CD4-positive, alpha-beta T cell (primary cell): ENCODE measurements around the gene VSIG10L2. TPM values are rescaled to one million over a fixed set of nuclear protein-coding genes. Genes with fewer than 3 reads are reported as not detected.
"Not testable (repeated sequence)": the region's sequence is repeated elsewhere in the genome, so short reads cannot be mapped to it uniquely, and the experiment has no call there.

Experiments
- ATAC-seq: fragments of 200-7000 bp; cut with Tn5 transposase; one replicate; pipeline ENCODE4 v1.10.0; 2022; ENCODE audit warnings: mild to moderate bottlenecking; ENCODE audit not compliant: poor library complexity
- CTCF ChIA-PET: fragments of 350-600 bp; sonication (Branson Sonifier 250); formaldehyde crosslinking; loops from one replicate; lab custom pipeline; 2021; ENCODE audit warnings: antibody characterized with exemption, inconsistent platforms; lab: Charles Lee
- POLR2A ChIA-PET: fragments of 350-600 bp; sonication (Branson Sonifier 250); formaldehyde crosslinking; loops from one replicate; lab custom pipeline; 2021; ENCODE audit warnings: antibody characterized with exemption, inconsistent platforms; lab: Charles Lee
- DNase-seq, 14 experiments: peaks; one replicate each; pipeline ENCODE4 v3.0.0-alpha.2; 2013 to 2020; ENCODE audit warnings: mixed read lengths in 2 of 14
- H3K27ac ChIP-seq, 2 donors: one replicate each; pipeline versions ENCODE4 v1.5.1 to v1.7.0; 2013; ENCODE audit warnings: low read length in 2 of 2, low read depth in 1 of 2, mild to moderate bottlenecking in 1 of 2
- H3K27me3 ChIP-seq, 2 experiments: 1 replicate in 1 of 2; 2 replicates in 1 of 2; pipeline versions ENCODE4 v1.6.1 to v1.7.0; 2013; ENCODE audit warnings: low read length in 2 of 2, control low read depth in 1 of 2, mild to moderate bottlenecking in 1 of 2, moderate library complexity in 1 of 2; ENCODE audit not compliant: insufficient read depth in 2 of 2, control insufficient read depth in 1 of 2
- H3K36me3 ChIP-seq: one replicate; pipeline ENCODE4 v1.6.1; 2013; ENCODE audit warnings: low read length, control low read depth; ENCODE audit not compliant: insufficient read depth
- H3K4me1 ChIP-seq: one replicate; pipeline ENCODE4 v1.6.1; 2013; ENCODE audit warnings: low read length, control low read depth; ENCODE audit not compliant: insufficient read depth
- H3K4me3 ChIP-seq: one replicate; pipeline ENCODE4 v1.5.1; 2013; ENCODE audit warnings: mild to moderate bottlenecking, low read length, moderate library complexity
- H3K9me3 ChIP-seq, 2 experiments: 1 replicate in 1 of 2; 2 replicates in 1 of 2; pipeline versions ENCODE4 v1.6.1 to v1.7.0; 2013; ENCODE audit warnings: low read length in 2 of 2, mild to moderate bottlenecking in 2 of 2, control low read depth in 1 of 2, moderate library complexity in 1 of 2; ENCODE audit not compliant: control insufficient read depth in 1 of 2, insufficient read depth in 1 of 2
- H3K27ac Mint-ChIP-seq: one replicate; pipeline ENCODE4 v1.8.0; 2020; ENCODE audit warnings: mixed read lengths
- H3K27me3 Mint-ChIP-seq: one replicate; pipeline ENCODE4 v1.8.0; 2021; ENCODE audit warnings: mixed read lengths
- H3K36me3 Mint-ChIP-seq: one replicate; pipeline ENCODE4 v1.8.0; 2021; ENCODE audit warnings: low read depth, mixed read lengths
- H3K4me1 Mint-ChIP-seq: one replicate; pipeline ENCODE4 v1.8.0; 2021; ENCODE audit warnings: low read depth, mixed read lengths
- H3K4me3 Mint-ChIP-seq: one replicate; pipeline ENCODE4 v1.8.0; 2020; ENCODE audit warnings: mild to moderate bottlenecking, mixed read lengths
- H3K9me3 Mint-ChIP-seq: one replicate; pipeline ENCODE4 v1.8.0; 2020; ENCODE audit warnings: mixed read lengths
- intact Hi-C, 2 experiments: fragments of 100-400 bp; cut with DNase I in 1 of 2; cut with micrococcal nuclease in 1 of 2; formaldehyde crosslinking; loops; one replicate each; pipeline versions ENCODE4 v1.15.1 to v1.9.0; 2023 to 2025; cut with DNase I, micrococcal nuclease
- total RNA-seq, 174 experiments: library from RNA in 2 of 174; stranded (reverse) in 2 of 174; gene quantifications; one replicate each; pipeline ENCODE4 v1.2.3 and lab custom pipeline; 2021 to 2026
- TF ChIP-seq, protein P1 (sequence below): fragments of 200-600 bp; IDR thresholded peaks from one replicate; pipeline ENCODE4 v1.8.0; 2022; ENCODE audit warnings: antibody characterized with exemption, mild to moderate bottlenecking

The VSIG10L2 gene
- total RNA-seq, 2 experiments from 2014 or later, result not detected

- POLR2A ChIA-PET, result no interaction called here
These were observed 41.2 kb upstream of the VSIG10L2 start for GRCh38 chr11:125904678-125905077.

GRCh38 chr11:125910226-125910849 is 35.5 kb upstream of the VSIG10L2 start:
- H3K36me3 Mint-ChIP-seq, result no peaks in the 10 kb centered on the region
- no peak overlapping the region for H3K4me3 Mint-ChIP-seq
- H3K4me1 Mint-ChIP-seq, result peaks cover 3% of the 10 kb centered on the region
- H3K9me3 Mint-ChIP-seq, result no peaks in the 10 kb centered on the region
- no peaks in the 10 kb centered on the region for H3K4me1 ChIP-seq
- no peak overlapping the region for H3K27ac Mint-ChIP-seq
- ChIA-PET POLR2A (interaction anchor here (0.6 kb wide), 1 partner anchor 261 kb away, joined by 4 read pairs; no protein-coding TSS in a partner anchor), CTCF (no interaction called here)
- no peak for DNase-seq
- H3K4me3 ChIP-seq, result no peak overlapping the region
- no peaks in the 10 kb centered on the region for H3K9me3 ChIP-seq
- H3K27ac ChIP-seq, result no peak overlapping the region
- H3K27me3 Mint-ChIP-seq, result peaks cover 58% of the 10 kb centered on the region
- TF ChIP-seq, protein P1, sequence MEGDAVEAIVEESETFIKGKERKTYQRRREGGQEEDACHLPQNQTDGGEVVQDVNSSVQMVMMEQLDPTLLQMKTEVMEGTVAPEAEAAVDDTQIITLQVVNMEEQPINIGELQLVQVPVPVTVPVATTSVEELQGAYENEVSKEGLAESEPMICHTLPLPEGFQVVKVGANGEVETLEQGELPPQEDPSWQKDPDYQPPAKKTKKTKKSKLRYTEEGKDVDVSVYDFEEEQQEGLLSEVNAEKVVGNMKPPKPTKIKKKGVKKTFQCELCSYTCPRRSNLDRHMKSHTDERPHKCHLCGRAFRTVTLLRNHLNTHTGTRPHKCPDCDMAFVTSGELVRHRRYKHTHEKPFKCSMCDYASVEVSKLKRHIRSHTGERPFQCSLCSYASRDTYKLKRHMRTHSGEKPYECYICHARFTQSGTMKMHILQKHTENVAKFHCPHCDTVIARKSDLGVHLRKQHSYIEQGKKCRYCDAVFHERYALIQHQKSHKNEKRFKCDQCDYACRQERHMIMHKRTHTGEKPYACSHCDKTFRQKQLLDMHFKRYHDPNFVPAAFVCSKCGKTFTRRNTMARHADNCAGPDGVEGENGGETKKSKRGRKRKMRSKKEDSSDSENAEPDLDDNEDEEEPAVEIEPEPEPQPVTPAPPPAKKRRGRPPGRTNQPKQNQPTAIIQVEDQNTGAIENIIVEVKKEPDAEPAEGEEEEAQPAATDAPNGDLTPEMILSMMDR, result no peak
- H3K36me3 ChIP-seq, result no peaks in the 10 kb centered on the region
- no peak for ATAC-seq
- intact Hi-C loops, result no loop called here
- peaks cover 2 to 22% of the 10 kb centered on the region in 2 experiments for H3K27me3 ChIP-seq

More at GRCh38 chr11:125904678-125905077, 41.2 kb upstream of the VSIG10L2 start:
- TF ChIP-seq, protein P1, result no peak
- Mint-ChIP-seq H3K4me1 (peaks cover 38% of the 10 kb centered on the region), H3K36me3 (peaks cover 18% of the 10 kb centered on the region), H3K27me3 (peaks cover 53% of the 10 kb centered on the region), H3K27ac (no peak overlapping the region), H3K9me3 (no peaks in the 10 kb centered on the region), H3K4me3 (peak overlapping the region; percentile 72)
- peak overlapping the region; percentile 24 for H3K4me3 ChIP-seq
- no peak overlapping the region for H3K27ac ChIP-seq
- ATAC-seq (no peak), DNase-seq (no peak)
- peaks cover 11 to 27% of the 10 kb centered on the region in 2 experiments for H3K27me3 ChIP-seq
- intact Hi-C loops, result loop anchor here in 1 of 2 experiments (5.0 kb wide), 4 partner anchors 163 to 1277 kb away; partner anchors contain the start of genes CHEK1, FOXRED1 and SRPRA
- CTCF ChIA-PET, result no interaction called here
- peaks cover 8% of the 10 kb centered on the region for H3K36me3 ChIP-seq
- peaks cover 29% of the 10 kb centered on the region for H3K4me1 ChIP-seq
- H3K9me3 ChIP-seq, result peaks cover 0 to 6% of the 10 kb centered on the region in 2 experiments

DNA sequence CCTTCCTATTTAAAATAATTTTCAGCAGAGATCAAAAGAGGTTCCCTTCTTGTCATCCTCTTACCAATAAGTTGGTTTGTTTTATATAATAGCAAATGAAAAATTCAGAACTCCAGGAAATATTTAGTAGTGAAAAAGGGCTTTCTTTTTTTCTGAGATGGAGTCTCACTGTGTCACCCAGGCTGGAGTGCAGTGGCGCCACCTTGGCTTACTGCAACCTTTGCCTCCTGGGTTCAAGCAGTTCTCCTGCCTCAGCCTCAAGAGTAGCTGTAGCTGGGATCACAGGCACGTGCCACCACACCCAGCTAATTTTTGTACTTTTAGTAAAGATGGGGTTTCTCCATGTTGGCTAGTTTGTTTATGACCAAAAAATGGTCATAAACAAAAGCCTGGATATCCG is 31.2 kb upstream of the VSIG10L2 start:
- intact Hi-C loops, H3K9me3 ChIP-seq, H3K36me3 Mint-ChIP-seq, H3K27me3 ChIP-seq, H3K4me3 ChIP-seq, H3K4me3 Mint-ChIP-seq, DNase-seq, ATAC-seq, H3K27ac ChIP-seq, H3K4me1 Mint-ChIP-seq, POLR2A ChIA-PET, H3K36me3 ChIP-seq, CTCF ChIA-PET, H3K27ac Mint-ChIP-seq, H3K9me3 Mint-ChIP-seq, H3K4me1 ChIP-seq: not testable (repeated sequence)
- peaks cover 48% of the 10 kb centered on the region for H3K27me3 Mint-ChIP-seq
